H1 (cell line): ENCODE data around the gene MKRN1. TPM values are rescaled to one million over a fixed set of nuclear protein-coding genes. Genes with fewer than 3 reads are reported as not detected.

Experiments
- polyA plus RNA-seq, 7 experiments: library from polyadenylated mRNA; depleted of rRNA in 3 of 7; stranded (reverse) in 5 of 7; unstranded in 2 of 7; fragments of >200 nt in 5 of 7; fragments of 200-250 nt in 2 of 7; gene quantifications; 1 replicate in 5 of 7; 2 replicates in 1 of 7; 4 replicates in 1 of 7; pipeline versions ENCODE4 v1.2.1 to v1.2.3, GENCODE V29; 2011 to 2013; ENCODE audit warnings: missing spikeins in 2 of 7, mixed read lengths in 2 of 7
- total RNA-seq: library from RNA; stranded (reverse); fragmentation: NEBNext Ultra II Directional; extraction: Animal tissue kit (Norgen Biotek cat#: 25700); gene quantifications from 2 replicates; pipeline ENCODE4 v1.2.1, GENCODE V29; 2021
- TF ChIP-seq, protein P1 (sequence below): IDR thresholded peaks from 2 replicates; pipeline ENCODE4 v1.6.1; 2011; ENCODE audit warnings: low read length, improper control_type of control experiment

MKRN1 gene
- total and polyA plus RNA-seq, 2 of the 8 experiments (the other 6 are each of a cell fraction or from before 2014, with no cell fraction given) = 46.2 to 99.6 TPM

DNA sequence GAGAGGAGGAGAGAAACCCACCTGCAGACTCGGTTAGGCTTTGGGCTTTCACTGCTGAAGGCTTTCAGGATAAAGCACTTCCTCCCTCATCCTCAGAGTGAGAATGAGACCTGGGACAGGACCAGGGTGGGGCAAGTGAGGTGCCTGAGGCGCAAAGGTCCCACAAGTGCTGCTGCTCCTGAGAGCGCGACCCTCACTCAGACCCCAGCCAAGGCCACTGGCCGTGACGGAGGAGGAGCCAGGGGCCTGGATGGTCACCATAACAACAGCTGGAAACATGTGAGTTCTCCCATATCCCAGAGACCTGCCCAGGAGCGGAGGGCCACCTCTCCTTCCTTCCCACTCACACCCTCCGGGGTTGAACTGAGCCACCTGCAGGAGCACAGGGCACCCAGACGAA lies 46.9 kb upstream of the MKRN1 start (continued):
- TF ChIP-seq, protein P1, sequence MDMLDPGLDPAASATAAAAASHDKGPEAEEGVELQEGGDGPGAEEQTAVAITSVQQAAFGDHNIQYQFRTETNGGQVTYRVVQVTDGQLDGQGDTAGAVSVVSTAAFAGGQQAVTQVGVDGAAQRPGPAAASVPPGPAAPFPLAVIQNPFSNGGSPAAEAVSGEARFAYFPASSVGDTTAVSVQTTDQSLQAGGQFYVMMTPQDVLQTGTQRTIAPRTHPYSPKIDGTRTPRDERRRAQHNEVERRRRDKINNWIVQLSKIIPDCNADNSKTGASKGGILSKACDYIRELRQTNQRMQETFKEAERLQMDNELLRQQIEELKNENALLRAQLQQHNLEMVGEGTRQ = no peak
